Fibroblast of lung (primary cell): ENCODE measurements around the gene MIER1. TPM values are rescaled to one million over a fixed set of nuclear protein-coding genes. Genes with fewer than 3 reads are reported as not detected.

Experiments used
- DNase-seq, 2 donors: peaks; one replicate each; pipeline versions ENCODE4 v3.0.0 to v3.0.0-alpha.2; 2010; ENCODE audit warnings: low read depth in 2 of 2
- H2AFZ ChIP-seq: 2 replicates; pipeline ENCODE4 v1.5.1; 2012; ENCODE audit warnings: low read length, control low read depth, inconsistent platforms
- H3K27ac ChIP-seq: 2 replicates; pipeline ENCODE4 v1.5.1; 2011; ENCODE audit warnings: low read length, control low read depth; ENCODE audit not compliant: insufficient read depth
- H3K27me3 ChIP-seq: 2 replicates; pipeline ENCODE4 v1.5.1; 2011; ENCODE audit warnings: mild to moderate bottlenecking, low read length; ENCODE audit not compliant: control insufficient read depth, insufficient read depth
- H3K36me3 ChIP-seq: 2 replicates; pipeline ENCODE4 v1.5.1; 2011; ENCODE audit warnings: low read length; ENCODE audit not compliant: control insufficient read depth, insufficient read depth
- H3K4me1 ChIP-seq: 2 replicates; pipeline ENCODE4 v1.5.1; 2011; ENCODE audit warnings: low read length; ENCODE audit not compliant: control insufficient read depth, insufficient read depth; ENCODE audit errors: extremely low read depth
- H3K4me2 ChIP-seq: 2 replicates; pipeline ENCODE4 v1.5.1; 2011; ENCODE audit warnings: low read length, control low read depth; ENCODE audit not compliant: insufficient read depth; ENCODE audit errors: extremely low read depth
- H3K4me3 ChIP-seq, 4 experiments: fragments of 200-600 bp in 1 of 4; sonication (generic) in 1 of 4; replicated peaks in 1 of 4; 2 replicates each; pipeline ENCODE4 v1.5.1; 2011 to 2016; ENCODE audit warnings: low read length in 4 of 4, low read depth in 3 of 4, mild to moderate bottlenecking in 3 of 4, control low read depth in 2 of 4, inconsistent platforms in 1 of 4, mixed read lengths in 1 of 4; ENCODE audit not compliant: insufficient read depth in 1 of 4; ENCODE audit errors: control extremely low read depth in 1 of 4
- H3K79me2 ChIP-seq: 2 replicates; pipeline ENCODE4 v1.5.1; 2012; ENCODE audit warnings: mild to moderate bottlenecking, low read length, inconsistent platforms; ENCODE audit not compliant: control insufficient read depth, insufficient read depth
- H3K9ac ChIP-seq: 2 replicates; pipeline ENCODE4 v1.5.1; 2011; ENCODE audit warnings: mild to moderate bottlenecking, low read length, control low read depth; ENCODE audit not compliant: insufficient read depth
- H3K9me3 ChIP-seq: 2 replicates; pipeline ENCODE4 v1.5.1; 2012; ENCODE audit warnings: low read depth, low read length; ENCODE audit not compliant: control insufficient read depth, insufficient read depth
- H4K20me1 ChIP-seq: 2 replicates; pipeline ENCODE4 v1.5.1; 2011; ENCODE audit warnings: low read length; ENCODE audit not compliant: control insufficient read depth, insufficient read depth; ENCODE audit errors: extremely low read depth
- EZH2 ChIP-seq: IDR thresholded peaks from 2 replicates; pipeline ENCODE4 v1.5.1; 2012; ENCODE audit warnings: low read length, control low read depth, mild to moderate bottlenecking; ENCODE audit errors: missing control alignments
- polyA plus RNA-seq, 2 donors: library from polyadenylated mRNA; depleted of rRNA in 1 of 2; stranded (reverse) in 1 of 2; unstranded in 1 of 2; fragments of >200 nt; gene quantifications; 2 replicates each; pipeline ENCODE4 v1.2.1, GENCODE V29; 2011 to 2012; ENCODE audit warnings: missing spikeins in 1 of 2
- total RNA-seq: library from RNA; depleted of rRNA; stranded (reverse); fragments of >200 nt; gene quantifications from 2 replicates; pipeline ENCODE4 v1.2.1, GENCODE V29; 2014
- TF ChIP-seq, protein P1 (sequence below), 2 donors: IDR thresholded peaks in 1 of 2; conservative IDR thresholded peaks in 1 of 2; 1 replicate in 1 of 2; 2 replicates in 1 of 2; pipeline ENCODE4 v1.5.1; 2011 to 2012; ENCODE audit warnings: low read length in 2 of 2, control low read depth in 1 of 2, inconsistent platforms in 1 of 2, low read depth in 1 of 2, mild to moderate bottlenecking in 1 of 2

MIER1 gene
- total and polyA plus RNA-seq, 2 donors (not counting 1 experiment from before 2014, with no cell fraction given), result 31.3 to 35.5 TPM

DNA sequence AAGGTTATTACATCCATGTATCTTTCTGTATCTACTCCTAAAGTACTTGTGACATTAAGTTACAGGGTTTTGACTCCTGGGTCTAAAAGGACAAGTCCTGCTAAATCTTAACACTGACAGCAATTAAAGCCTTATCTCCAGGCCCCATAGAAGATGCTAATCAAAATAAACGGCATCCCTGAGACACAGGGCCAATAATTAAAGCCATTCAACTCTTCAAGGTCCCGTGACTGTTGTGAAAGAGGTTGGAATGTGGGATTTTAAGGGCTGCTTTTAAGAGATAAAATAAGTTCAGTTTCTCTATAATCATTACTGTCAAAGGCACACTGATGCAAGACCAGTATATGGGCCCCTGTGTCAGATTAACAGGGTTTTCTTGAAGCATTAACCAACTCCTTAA, 8.5 kb upstream of the MIER1 start:
- H3K79me2 ChIP-seq, result no peaks in the 10 kb centered on the region
- peak in 1 of 2 donors; percentile 41 for DNase-seq
- H3K4me1 ChIP-seq, result no peaks in the 10 kb centered on the region
- H3K9ac ChIP-seq, result no peak overlapping the region
- no peaks in the 10 kb centered on the region for H4K20me1 ChIP-seq
- no peaks in the 10 kb centered on the region for H3K27me3 ChIP-seq
- H2AFZ ChIP-seq, result no peak overlapping the region
- no peak overlapping the region for H3K27ac ChIP-seq
- TF ChIP-seq, protein P1, sequence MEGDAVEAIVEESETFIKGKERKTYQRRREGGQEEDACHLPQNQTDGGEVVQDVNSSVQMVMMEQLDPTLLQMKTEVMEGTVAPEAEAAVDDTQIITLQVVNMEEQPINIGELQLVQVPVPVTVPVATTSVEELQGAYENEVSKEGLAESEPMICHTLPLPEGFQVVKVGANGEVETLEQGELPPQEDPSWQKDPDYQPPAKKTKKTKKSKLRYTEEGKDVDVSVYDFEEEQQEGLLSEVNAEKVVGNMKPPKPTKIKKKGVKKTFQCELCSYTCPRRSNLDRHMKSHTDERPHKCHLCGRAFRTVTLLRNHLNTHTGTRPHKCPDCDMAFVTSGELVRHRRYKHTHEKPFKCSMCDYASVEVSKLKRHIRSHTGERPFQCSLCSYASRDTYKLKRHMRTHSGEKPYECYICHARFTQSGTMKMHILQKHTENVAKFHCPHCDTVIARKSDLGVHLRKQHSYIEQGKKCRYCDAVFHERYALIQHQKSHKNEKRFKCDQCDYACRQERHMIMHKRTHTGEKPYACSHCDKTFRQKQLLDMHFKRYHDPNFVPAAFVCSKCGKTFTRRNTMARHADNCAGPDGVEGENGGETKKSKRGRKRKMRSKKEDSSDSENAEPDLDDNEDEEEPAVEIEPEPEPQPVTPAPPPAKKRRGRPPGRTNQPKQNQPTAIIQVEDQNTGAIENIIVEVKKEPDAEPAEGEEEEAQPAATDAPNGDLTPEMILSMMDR (conservative IDR thresholded peaks at IDR 0.05 in 1 of 2, IDR thresholded peaks at IDR 0.05 in 1 of 2; ENCODE audit: low read depth in 1 of 2, low read length in 2 of 2), result no peak
- no peak for TF ChIP-seq EZH2
- H3K36me3 ChIP-seq, result no peaks in the 10 kb centered on the region
- H3K4me2 ChIP-seq, result no peak overlapping the region
- no peaks in the 10 kb centered on the region for H3K9me3 ChIP-seq
- H3K4me3 ChIP-seq, result no peak overlapping the region

DNA sequence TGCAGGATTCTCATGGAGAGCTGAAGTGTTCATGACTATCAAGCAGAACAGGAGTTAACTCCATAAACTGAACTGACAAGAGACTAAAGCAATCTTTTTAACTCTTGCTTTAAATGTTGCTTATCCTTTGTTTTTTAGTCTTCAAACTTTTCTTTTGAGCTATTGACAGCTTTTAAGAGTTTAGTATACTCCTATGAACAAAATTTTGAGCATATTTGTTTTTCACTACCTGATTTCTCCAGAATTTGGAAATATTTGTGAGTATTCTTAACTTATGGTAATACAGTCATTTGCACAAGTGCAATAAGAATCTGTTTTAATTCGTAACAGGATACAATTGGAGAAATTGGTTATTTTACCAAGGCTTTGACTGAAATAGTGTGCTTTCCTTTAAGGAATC, 7.3 kb upstream of the MIER1 start:
- H4K20me1 ChIP-seq, result no peaks in the 10 kb centered on the region
- no peak for DNase-seq
- H3K79me2 ChIP-seq, result no peaks in the 10 kb centered on the region
- H2AFZ ChIP-seq, result no peak overlapping the region
- H3K4me2 ChIP-seq, result no peak overlapping the region
- H3K27me3 ChIP-seq, result no peaks in the 10 kb centered on the region
- no peaks in the 10 kb centered on the region for H3K36me3 ChIP-seq
- H3K4me3 ChIP-seq, result no peak overlapping the region
- no peaks in the 10 kb centered on the region for H3K9me3 ChIP-seq
- H3K4me1 ChIP-seq, result no peaks in the 10 kb centered on the region
- no peak overlapping the region for H3K9ac ChIP-seq
- H3K27ac ChIP-seq, result no peak overlapping the region
- TF ChIP-seq, protein P1 (conservative IDR thresholded peaks at IDR 0.05 in 1 of 2, IDR thresholded peaks at IDR 0.05 in 1 of 2; ENCODE audit: low read depth in 1 of 2, low read length in 2 of 2), result no peak
- no peak for TF ChIP-seq EZH2

DNA sequence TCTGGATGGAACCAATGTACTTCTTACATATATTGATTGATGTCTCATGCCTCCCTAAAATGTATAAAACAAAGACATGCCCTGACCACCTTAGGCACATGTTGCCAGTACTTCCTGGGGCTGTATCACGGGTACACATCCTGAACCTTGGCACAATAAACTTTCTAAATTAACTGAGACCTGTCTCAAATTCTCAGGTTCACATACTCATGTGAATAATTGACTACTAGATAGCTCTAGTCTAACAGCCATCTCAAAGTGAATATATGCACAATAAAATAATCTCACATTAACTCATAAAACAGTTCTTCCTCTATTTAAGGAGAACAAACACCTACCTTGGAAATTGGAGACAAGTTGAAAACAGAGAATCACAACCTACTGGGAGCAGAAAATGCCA, 5.7 kb upstream of the MIER1 start:
- Histone ChIP-seq H3K4me2 (no peak overlapping the region), H3K79me2 (peaks cover 13% of the 10 kb centered on the region), H3K4me1 (no peaks in the 10 kb centered on the region), H3K27ac (no peak overlapping the region), H4K20me1 (no peaks in the 10 kb centered on the region), H3K27me3 (no peaks in the 10 kb centered on the region), H2AFZ (no peak overlapping the region), H3K36me3 (no peaks in the 10 kb centered on the region), H3K9me3 (no peaks in the 10 kb centered on the region), H3K4me3 (no peak overlapping the region), H3K9ac (no peak overlapping the region)
- TF ChIP-seq, protein P1 (conservative IDR thresholded peaks at IDR 0.05 in 1 of 2, IDR thresholded peaks at IDR 0.05 in 1 of 2; ENCODE audit: low read depth in 1 of 2, low read length in 2 of 2), result no peak
- no peak for TF ChIP-seq EZH2
- DNase-seq, result no peak
